Ovary (tissue), 9 donors: ENCODE data around the gene RFESD. TPM values are rescaled to one million over a fixed set of nuclear protein-coding genes. Genes with fewer than 3 reads are reported as not detected.
"Not testable (repeated sequence)": the region's sequence is repeated elsewhere in the genome, so short reads cannot be mapped to it uniquely, and the experiment has no call there.

Experiments
- DNase-seq, 5 donors: peaks; one replicate each; pipeline ENCODE4 v3.0.0-alpha.2; 2019 to 2020
- H3K27ac ChIP-seq, 2 donors: fragments of 200-600 bp; one replicate each; pipeline versions ENCODE4 v1.5.1 to v1.8.0; 2019 to 2022
- H3K27me3 ChIP-seq: fragments of 200-600 bp; one replicate; pipeline ENCODE4 v1.8.0; 2022
- H3K36me3 ChIP-seq: fragments of 200-600 bp; sonication (generic); one replicate; pipeline ENCODE4 v1.5.1; 2019
- H3K4me1 ChIP-seq: one replicate; pipeline ENCODE4 v1.8.1; 2013; ENCODE audit warnings: mild to moderate bottlenecking, moderate library complexity; ENCODE audit not compliant: insufficient read depth
- H3K4me3 ChIP-seq: fragments of 200-600 bp; sonication (generic); one replicate; pipeline ENCODE4 v1.5.1; 2017
- H3K9me3 ChIP-seq, 2 donors: fragments of 200-600 bp in 1 of 2; sonication (generic) in 1 of 2; one replicate each; pipeline versions ENCODE4 v1.5.1 to v1.8.1; 2013 to 2019; ENCODE audit warnings: mild to moderate bottlenecking in 1 of 2, moderate library complexity in 1 of 2
- EP300 ChIP-seq: sonication (generic); formaldehyde crosslinking; IDR thresholded peaks from one replicate; pipeline ENCODE4 v1.6.1; 2017; ENCODE audit warnings: antibody characterized with exemption
- POLR2A ChIP-seq: fragments of 450-650 bp; IDR thresholded peaks from one replicate; pipeline ENCODE4 v1.6.1; 2017; ENCODE audit warnings: antibody characterized with exemption, mild to moderate bottlenecking, moderate library complexity
- WGBS, 3 donors: extraction: QIAGEN DNeasy Blood & Tissue Kit in 1 of 3; methylation state at CpG; one replicate each; pipeline versions ENCODE4 v1.1.5 to v1.1.7; 2013 to 2017; 5-methylcytosine and 5-hydroxymethylcytosine counted together
- intact Hi-C, 4 donors: fragments of 100-400 bp; cut with DNase I; formaldehyde crosslinking; loops; one replicate each; pipeline versions ENCODE4 v1.11.0 to v1.15.1; 2022 to 2023
- polyA plus RNA-seq, 2 donors: library from polyadenylated mRNA; stranded (reverse); fragments of 200-250 nt in 1 of 2; fragments of 350-450 nt in 1 of 2; fragmentation: Illumina TruSeq in 1 of 2; extraction: RNeasy Lipid Tissue Mini Kit (QIAGEN cat#74804) in 1 of 2; gene quantifications; one replicate each; pipeline ENCODE4 v1.2.3, GENCODE V29; 2013 to 2014
- total RNA-seq, 7 donors: library from RNA; depleted of rRNA in 2 of 7; stranded (reverse); fragments of >200 nt in 2 of 7; fragmentation: NEBNext Ultra II Directional in 3 of 7; extraction: Animal tissue kit (Norgen Biotek cat#: 25700) in 3 of 7; gene quantifications; one replicate each; pipeline versions ENCODE4 v1.1.0 to v1.2.4, GENCODE V29; 2016 to 2023
- TF ChIP-seq, protein P1 (sequence below), 3 donors: fragments of 450-650 bp in 2 of 3; fragments of 200-600 bp in 1 of 3; IDR thresholded peaks; one replicate each; pipeline versions ENCODE4 v1.5.1 to v1.8.0; 2016 to 2022; ENCODE audit warnings: antibody characterized with exemption in 3 of 3, mild to moderate bottlenecking in 1 of 3
- donor health status: DM: no; HTN: no; CAD: no; lungs with moderate emphysema.
- donor health status: DM: no; HTN: no; CAD: no.
- donor health status: Bipolar disorder and iron deficiency.
- donor health status: DM: yes; HTN: yes; CAD: no.
- donor health status: DM: no; HTN: no; CAD: no.
- donor health status: DM: yes; HTN: yes; CAD: no.

RFESD gene
- total and polyA plus RNA-seq, 9 donors, result 1.1 to 5.0 (median 3.2) TPM

DNA sequence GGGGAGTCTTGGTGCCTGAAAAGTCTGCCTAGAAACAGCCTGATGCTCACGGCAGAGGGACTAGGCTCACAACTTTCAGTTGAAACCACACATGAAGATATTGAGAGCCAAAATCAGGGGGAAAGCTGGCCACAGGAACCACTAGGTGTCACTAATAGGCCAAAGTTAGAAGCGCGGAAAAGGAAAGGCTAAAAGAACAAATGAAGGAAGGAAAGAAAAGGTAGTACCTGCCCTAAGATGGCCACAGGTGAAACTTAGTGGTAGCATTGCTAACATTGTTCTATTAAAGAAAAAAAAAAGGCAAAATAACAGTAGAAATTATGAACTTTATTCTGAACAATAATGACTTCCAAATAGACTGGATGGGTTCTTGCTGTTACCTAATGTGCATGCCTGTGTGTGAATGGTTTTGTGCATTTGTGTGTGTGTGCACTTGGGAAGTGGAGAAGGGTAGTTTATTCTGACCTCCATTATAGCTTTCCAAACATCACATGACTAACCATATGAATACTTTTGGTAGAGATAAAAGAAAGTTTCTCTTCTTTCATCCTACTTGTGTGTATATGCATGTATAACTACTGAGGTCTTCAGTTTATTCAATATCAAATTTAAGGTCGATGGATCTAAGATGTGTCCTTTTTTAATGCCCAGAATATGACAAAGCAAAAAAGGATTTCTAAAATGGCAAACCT, 2.1 kb upstream of the RFESD start:
- intact Hi-C loops, result loop anchor here (5.0 to 10.0 kb wide), 6 partner anchors 88 to 1520 kb away; partner anchors contain the start of gene RHOBTB3 (in 2 of the 4)
- peak in 4 of 5 donors; percentile 33 to 62 (median 38) for DNase-seq
- WGBS, 3 donors, result 9 to 13% (median 11%) methylated on average over 4 of the region's 4 CpGs
- Histone ChIP-seq H3K4me3 (no peak overlapping the region), H3K27ac (peak overlapping the region in 1 of 2 donors; percentile 45), H3K9me3 (no peaks in the 10 kb centered on the region), H3K36me3 (no peaks in the 10 kb centered on the region), H3K27me3 (no peaks in the 10 kb centered on the region), H3K4me1 (no peaks in the 10 kb centered on the region)
- TF ChIP-seq POLR2A (no peak), EP300 (no peak)
- TF ChIP-seq, protein P1, sequence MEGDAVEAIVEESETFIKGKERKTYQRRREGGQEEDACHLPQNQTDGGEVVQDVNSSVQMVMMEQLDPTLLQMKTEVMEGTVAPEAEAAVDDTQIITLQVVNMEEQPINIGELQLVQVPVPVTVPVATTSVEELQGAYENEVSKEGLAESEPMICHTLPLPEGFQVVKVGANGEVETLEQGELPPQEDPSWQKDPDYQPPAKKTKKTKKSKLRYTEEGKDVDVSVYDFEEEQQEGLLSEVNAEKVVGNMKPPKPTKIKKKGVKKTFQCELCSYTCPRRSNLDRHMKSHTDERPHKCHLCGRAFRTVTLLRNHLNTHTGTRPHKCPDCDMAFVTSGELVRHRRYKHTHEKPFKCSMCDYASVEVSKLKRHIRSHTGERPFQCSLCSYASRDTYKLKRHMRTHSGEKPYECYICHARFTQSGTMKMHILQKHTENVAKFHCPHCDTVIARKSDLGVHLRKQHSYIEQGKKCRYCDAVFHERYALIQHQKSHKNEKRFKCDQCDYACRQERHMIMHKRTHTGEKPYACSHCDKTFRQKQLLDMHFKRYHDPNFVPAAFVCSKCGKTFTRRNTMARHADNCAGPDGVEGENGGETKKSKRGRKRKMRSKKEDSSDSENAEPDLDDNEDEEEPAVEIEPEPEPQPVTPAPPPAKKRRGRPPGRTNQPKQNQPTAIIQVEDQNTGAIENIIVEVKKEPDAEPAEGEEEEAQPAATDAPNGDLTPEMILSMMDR (IDR thresholded peaks at IDR 0.05), result peak; percentile 61 to 79 (median 69)

DNA sequence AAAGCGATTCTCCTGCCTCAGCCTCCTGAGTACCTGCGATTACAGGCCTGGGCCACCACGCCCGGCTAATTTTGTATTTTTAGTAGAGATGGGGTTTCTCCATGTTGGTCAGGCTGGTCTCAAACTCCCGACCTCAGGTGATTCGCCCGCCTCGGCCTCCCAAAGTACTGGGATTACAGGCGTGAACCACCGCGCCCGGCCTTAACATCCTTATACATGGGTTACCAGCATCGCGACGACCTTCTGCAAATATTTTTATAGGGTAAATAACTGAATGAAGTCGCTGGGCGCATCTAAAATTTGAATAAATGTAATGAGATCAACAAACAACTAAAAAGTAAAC, 380 bp upstream of the RFESD start:
- 75 to 87% (median 81%) methylated on average over 17 of the region's 17 CpGs for WGBS, 3 donors
- H3K27me3 ChIP-seq, H3K4me1 ChIP-seq, DNase-seq, H3K36me3 ChIP-seq, H3K9me3 ChIP-seq: not testable (repeated sequence)
- Histone ChIP-seq H3K27ac (peak overlapping the region; percentile 59 to 92), H3K4me3 (peak overlapping the region; percentile 60)
- intact Hi-C loops, result loop anchor here in 3 of 4 donors (5.0 to 10.0 kb wide), 6 partner anchors 86 to 1519 kb away; partner anchors contain the start of gene RHOBTB3 (in 2 of the 3)

DNA sequence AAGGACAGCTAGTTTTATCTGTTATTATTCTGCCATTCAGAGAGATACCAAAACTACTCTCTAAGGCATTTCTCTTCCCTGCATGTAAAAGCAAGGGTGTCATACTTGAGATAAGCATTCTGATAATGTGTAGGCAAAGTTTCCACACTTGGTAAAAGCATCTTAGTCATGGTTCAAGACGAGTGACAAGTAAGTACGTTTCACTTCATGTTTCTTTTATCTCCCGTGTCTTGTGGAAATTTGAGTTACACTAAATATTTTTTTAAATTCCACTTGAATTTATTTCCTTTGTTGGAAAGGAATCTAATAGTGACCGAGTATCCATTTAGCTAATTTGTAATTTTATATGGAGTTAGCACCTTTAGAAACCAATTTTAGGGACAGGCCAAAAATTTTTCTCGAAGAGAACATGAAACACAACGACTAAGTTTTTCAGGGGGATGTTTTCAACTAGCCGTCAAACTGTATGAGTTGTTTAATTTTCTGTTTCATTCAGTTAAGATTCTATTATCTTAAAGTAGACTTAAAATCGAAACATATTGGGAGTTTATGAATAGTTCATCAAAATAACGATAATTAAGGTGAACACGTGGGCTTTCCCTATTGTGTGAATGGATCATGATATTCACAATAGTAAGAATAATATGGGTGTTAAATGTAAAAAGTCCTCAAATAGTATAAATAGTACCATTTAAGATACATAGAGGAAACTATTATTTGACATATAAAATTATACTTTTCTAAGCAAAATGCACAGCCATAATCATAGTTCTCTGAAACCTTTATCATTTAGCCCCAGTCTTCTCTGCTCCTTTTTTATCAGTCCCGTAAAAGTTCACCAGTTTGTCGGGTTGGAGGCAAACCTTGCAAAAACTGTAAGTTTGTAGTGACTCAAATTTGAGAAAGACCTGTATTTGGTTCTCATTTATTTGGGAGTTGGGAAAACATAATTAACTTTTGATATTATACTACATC, 1.6 kb downstream of the RFESD start:
- intact Hi-C loops, result loop anchor here in 3 of 4 donors (5.0 to 10.0 kb wide), 6 partner anchors 84 to 1517 kb away; partner anchors contain the start of gene RHOBTB3 (in 2 of the 3)
- no peak overlapping the region for H3K4me3 ChIP-seq
- no peak overlapping the region for H3K27ac ChIP-seq

DNA sequence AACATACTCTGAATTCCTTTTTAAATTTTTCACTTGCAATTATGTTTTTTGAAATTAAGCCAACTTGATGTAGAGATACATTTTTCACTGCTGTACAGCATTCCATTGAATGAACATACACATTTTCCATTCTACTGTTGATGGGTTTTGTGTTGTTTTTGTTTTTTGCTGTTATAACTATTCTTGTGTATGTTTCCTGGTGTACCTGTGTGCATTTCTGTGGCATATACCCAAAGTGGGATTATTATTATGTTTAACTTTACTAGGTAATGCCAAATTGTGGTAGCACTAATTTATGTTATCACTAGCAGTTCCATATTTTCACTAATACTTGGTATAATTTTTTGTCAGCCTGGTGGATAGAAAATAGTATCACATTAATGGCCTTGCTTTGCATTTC, 2.7 kb downstream of the RFESD start:
- TF ChIP-seq POLR2A (no peak), EP300 (no peak)
- TF ChIP-seq, protein P1 (IDR thresholded peaks at IDR 0.05), result no peak
- DNase-seq, result no peak
- no peak overlapping the region for H3K27ac ChIP-seq
- no peak overlapping the region for H3K4me3 ChIP-seq
- intact Hi-C loops, result loop anchor here in 3 of 4 donors (5.0 to 10.0 kb wide), 6 partner anchors 83 to 1516 kb away; partner anchors contain the start of gene RHOBTB3 (in 2 of the 3)
- H3K4me1 ChIP-seq, result no peaks in the 10 kb centered on the region
- no peaks in the 10 kb centered on the region for H3K9me3 ChIP-seq
- H3K36me3 ChIP-seq, result no peaks in the 10 kb centered on the region
- H3K27me3 ChIP-seq, result no peaks in the 10 kb centered on the region

More for the DNA sequence above, 1.6 kb downstream of the RFESD start:
- no peaks in the 10 kb centered on the region for H3K4me1 ChIP-seq
- H3K27me3 ChIP-seq, result no peaks in the 10 kb centered on the region
- WGBS, 3 donors, result 79 to 87% (median 86%) methylated on average over 12 of the region's 12 CpGs
- DNase-seq, result no peak
- H3K36me3 ChIP-seq, result no peaks in the 10 kb centered on the region
- TF ChIP-seq EP300 (no peak), POLR2A (no peak)
- TF ChIP-seq, protein P1 (IDR thresholded peaks at IDR 0.05), result no peak
- H3K9me3 ChIP-seq, result no peaks in the 10 kb centered on the region
